NCI-H1436 treated with DMSO at 0.1 percent for 48 hours (cell line): ENCODE data around the gene POP4.
"Not testable (repeated sequence)": the region's sequence is repeated elsewhere in the genome, so short reads cannot be mapped to it uniquely, and the experiment has no call there.

ENCODE experiments used
- DNase-seq: peaks from one replicate; lab custom pipeline; 2025; lab: John Stamatoyannopoulos, UW

Gene POP4

DNA sequence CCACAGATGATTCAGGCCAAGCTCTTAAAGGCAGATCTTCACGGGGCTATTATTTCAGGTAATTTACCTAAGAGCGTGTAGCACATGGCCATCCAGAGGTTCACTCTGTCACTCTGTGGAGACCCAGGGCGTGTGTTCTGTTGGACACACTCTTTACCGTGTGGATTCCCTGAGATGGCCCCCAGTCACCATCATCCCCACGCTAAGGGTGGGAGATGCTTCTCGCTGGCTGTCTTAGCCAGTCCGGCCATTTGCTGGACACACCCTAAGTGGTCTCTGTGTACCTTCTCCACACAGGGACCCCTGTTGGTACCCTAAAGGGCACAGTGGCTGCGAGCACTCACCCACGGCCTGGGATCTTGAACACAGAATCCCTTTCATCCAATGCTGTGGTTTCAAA, 6.0 kb downstream of the POP4 start:
- no peak for DNase-seq

DNA sequence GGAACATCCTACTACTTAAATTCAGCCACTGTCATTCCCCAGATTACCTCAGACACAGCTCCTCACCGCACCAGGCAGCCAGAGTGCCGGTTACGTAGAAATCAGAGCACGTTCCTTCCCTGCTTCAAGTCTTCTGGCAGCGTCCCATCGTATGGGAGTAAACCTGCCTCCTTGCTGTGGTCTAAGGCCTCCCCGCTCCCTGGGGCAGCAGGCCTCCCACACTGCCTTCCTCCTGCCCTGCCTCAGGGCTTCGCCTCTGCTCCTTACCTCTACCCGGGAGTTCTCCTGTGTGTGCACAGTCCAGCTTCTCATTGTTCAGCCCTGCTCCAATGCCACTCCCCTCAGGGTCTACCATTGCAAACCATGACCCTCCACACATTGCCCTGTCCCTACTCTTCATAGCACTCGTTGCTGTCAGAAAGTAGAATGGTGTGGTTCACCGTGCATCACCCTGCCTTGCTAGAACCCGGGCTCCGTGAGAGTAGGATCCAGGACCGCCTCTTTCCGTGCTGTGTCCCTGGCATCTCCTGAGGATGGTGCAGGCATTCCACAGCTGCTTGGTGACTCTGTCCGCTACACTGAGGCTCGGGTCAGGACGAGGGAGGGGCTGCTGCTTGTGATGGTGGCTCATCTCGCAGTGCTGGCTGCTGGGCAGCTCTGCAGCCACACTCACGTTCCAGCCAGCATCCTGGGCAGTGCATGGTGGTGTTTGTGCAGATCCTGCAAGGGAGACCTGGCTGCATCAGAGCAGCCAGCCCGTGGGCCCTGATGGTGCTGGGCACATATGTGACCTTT, 6.9 kb downstream of the POP4 start:
- DNase-seq = no peak

DNA sequence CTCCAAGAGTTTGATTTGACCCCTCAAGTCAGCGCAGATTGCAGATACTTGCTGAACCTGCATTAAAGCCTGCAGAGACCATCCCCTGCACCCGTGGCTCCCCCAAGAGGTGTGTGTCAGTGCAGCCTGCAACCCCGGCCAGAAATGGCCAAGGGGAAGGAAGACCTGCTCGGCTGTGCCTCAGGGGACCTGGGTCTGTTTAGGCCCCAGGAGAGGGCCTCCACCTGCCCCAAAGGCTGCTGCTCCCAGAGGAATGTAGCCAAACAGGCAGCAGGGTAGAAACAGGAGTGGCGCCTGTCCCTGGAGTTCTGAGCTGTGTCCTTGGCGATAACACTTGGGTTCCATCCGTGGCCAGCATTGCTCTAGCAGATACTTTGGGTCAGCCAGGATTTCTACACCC, 8.0 kb downstream of the POP4 start:
- DNase-seq = no peak

DNA sequence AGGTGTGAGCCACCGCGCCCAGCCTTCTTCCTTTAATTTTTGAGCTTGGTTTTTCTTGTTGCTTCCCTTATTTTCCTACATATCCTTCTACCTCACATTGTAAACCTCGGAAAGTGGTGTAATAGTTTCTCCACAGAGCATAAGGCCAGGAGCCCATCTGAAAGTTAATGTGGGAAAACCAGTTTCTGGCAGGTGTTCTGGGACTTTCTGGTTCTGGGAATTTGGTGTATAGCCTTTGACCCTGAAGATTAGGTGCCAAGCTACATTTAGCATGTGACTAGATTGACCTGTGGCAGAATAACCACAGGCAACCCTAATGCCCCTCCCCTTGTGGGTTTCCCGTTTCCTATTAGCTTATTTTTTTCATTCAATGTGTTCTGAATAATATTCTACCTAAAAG, 8.7 kb downstream of the POP4 start:
- no peak for DNase-seq

DNA sequence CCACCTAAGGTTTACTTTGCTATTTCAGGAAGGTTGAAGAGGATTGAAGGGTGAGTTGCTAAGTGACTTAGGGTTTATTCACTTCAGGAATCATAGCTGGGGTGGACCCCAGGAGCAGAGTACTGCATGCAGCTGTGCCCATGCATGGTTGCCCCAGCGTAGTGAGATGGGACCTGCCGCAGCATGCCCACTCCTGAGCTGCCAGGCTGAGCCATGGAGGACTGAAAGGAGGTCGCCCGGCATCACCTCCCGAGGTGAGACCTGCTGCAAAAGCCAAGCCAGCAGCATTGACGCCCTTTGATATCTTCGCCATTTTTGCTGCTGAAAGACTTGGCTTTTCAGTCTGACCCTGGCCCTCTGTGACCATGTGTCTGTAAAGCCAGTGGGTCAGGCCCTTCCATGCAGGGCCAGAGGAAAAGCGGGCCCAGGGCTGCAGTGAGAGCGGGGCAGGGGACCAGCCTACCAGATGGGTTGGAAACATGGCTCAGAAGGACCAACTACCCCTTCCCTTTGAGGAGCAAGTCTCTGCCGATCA, 9.9 kb downstream of the POP4 start:
- no peak for DNase-seq

DNA sequence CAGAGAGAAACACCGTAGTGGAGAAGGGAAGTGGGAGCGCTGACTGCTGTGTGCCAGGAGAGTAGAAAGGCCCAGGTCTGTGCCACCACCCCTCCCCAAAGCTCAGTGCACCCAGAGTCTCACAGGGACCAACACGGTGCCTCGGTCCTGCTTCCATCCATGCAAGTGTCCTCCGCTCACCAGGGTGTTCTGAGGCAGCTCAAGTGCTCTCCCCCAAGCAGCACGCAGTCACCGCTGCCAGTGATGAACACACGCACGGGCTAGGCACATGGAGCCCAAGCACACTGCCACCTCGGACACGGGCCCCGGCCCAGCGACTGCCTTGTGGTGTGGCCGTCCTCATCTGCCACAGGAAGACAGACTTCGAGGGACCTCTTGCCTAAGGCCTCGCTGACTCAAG, 10.5 kb downstream of the POP4 start:
- no peak for DNase-seq

DNA sequence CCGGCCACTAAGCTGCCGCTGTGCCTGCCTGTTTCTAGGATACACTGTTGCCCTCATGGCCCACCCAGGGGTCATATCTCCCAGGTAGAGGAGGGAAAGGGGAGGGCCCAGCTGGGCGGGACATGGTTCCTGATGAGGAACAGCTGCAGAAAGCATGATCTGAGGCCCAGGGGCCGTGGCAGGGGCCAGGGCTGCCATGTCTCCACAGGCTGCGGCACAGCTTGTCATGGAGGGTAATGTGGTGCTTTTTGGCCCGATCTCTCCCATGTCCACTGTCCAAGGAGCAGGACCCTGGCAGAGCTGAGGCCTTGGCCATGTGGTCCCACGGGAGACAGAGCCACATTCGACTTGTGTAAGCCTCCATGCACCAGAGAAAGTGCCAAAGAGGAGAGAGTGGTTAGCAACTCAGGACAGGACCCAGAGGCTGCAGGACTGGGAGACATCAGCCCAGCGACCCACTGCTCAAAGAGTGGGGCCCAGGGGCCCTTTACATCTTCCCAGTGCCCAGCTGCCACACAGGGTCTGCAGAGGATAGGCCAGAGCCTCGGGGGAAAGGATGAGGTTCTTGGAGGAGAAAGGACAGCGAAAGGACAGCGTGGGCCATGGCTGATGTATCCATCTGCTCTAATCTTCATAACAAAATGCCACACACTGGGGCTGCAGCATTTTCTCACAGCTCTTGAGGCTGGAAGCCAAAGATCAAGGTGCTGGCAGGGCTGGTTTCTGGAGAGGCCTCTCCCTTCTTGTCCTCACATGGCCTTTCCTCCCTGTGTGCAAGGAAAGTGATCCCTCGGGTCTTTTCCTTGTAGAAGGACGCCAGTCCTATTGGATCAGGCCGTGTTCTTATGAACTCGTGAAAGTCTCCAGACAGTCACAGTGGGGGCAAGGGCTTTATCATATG, 11.5 kb downstream of the POP4 start:
- no peak for DNase-seq

DNA sequence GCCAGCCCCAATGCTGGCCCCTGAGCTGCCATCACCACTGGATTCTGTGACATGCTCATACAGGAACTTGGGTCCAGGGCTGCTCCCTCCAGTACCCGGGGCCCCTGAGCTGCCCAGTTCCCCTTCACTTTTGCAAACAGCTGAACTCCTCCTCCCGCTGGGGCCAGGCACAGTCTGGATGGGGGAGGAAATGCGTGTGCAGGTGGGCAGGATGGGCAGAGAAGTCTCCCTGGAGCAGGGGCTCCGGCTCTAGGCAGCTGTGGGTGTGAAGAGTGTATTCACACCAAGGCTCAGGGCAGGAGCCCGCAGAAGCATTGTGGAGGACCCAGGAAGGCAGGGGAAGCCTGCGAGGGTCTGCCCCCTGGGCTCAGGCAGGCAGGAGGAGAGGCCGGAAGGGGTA, 12.4 kb downstream of the POP4 start:
- DNase-seq = no peak

DNA sequence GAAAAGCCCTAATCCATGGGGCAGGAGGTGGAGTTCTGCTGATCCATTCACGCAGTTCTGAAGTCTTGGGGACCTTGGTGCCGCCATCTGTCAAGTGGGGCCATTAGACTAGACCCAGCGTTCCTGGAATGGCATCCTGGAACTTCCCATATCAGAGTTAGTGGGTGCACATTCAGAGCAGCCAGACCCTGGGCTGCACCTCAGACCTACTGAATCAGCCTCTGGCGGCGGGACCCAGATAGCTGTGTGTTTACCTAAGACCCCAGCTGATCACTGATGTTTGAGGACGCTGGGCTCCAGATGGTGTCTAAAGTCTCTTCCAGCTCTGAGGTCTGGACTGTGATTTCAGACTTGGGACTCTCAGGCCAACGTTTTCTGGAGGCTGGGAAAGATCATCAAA, 12.8 kb downstream of the POP4 start:
- no peak for DNase-seq

DNA sequence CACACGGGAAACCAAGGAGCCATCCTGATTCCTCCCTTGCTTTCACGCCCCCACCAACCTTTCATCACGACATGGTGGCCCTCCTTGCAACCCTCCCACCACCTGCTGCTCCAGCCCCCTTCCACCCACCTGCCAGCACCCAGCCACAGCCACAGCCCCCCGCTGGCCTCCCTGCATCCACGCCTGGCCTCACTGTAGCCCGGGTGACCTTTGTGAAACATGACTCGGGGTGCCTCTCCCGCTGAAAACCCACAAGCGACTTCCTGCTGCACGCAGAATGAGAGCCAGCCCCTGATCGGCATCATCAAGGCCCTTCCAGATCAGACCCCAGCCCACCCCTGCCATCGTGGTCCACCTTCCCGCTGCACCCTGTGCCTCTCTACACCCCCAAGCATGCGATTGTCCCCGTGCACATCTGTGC, 14.9 kb downstream of the POP4 start:
- no peak for DNase-seq

DNA sequence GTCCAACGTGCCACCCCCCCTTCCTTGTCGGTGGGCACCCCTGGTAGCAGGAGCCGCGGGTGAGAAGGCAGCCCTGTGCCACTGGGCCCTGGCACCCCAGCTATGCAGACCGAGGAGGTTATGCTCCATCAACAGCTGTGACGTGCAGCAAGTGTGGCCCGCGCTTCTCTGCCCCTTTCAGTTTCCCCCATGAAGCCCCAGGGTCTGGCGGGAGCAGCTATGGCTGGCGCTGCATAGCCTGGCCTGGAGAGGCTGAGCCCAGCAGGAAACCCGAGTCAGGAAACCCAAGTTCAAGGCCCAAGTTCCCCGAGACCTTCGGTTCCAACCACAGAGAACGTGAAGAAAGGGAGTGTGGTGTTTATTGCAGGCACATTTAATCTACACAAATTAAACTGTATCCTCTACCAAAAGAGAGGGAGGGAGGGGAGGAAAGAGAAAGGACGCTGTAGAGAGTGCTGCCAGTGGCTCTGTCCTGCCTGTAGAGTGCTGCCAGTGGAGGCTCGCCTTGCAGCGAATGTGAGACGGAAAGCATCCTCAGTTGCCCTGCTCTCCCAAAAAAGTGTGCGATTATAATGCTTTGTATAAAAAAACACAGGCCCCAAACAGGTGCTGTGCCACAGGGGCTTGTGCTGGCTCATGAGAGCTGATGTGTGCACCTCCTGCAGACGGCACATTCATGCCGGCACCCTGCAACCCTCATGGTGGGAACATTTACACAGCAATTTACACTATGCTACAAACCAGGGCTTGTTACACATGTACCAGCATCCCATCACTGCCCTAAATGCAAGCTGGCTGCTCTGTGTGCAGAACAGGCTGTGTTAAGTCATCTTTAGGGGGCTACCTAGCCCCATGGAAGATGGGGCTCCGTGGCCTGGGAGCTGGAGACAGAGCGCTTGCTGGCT, 16.3 kb downstream of the POP4 start:
- no peak for DNase-seq

DNA sequence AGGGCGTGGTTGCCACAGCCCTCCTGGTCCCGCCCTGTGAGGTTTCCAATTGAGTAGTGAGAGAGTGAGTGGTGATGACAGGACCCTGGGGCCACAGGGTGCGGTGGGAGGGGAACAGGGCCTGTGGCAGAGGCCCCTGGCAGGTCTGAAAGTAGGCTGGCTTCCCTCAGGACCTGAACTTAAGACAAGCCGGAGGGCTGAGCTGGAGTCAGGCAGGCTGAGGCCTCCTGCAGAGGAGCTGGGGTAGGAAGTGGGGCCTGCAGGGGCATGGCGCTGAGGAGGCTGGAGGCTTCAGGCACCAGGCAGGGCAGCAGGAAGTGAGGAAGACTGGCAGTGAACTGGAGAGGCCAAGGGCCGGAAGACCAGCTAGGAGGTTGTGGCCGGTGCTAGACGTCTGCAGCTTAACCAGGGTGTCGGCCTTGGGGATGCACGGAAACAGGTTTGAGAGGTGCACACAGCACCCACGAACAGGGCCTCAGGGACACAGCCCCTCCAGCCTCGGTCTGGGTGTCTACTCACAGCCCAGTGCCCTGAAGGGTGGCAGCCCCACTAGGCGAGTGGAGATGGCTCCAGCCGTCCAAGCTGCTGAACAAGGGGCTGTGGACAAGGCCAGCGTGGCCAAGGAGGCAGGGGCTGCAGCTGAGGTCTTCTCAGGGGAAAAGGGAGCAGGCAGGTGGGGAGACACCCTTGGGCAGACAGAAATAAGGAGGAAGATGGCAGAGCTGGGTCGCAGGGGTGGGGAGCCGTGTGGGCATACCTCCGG, 17.8 kb downstream of the POP4 start:
- DNase-seq = no peak

DNA sequence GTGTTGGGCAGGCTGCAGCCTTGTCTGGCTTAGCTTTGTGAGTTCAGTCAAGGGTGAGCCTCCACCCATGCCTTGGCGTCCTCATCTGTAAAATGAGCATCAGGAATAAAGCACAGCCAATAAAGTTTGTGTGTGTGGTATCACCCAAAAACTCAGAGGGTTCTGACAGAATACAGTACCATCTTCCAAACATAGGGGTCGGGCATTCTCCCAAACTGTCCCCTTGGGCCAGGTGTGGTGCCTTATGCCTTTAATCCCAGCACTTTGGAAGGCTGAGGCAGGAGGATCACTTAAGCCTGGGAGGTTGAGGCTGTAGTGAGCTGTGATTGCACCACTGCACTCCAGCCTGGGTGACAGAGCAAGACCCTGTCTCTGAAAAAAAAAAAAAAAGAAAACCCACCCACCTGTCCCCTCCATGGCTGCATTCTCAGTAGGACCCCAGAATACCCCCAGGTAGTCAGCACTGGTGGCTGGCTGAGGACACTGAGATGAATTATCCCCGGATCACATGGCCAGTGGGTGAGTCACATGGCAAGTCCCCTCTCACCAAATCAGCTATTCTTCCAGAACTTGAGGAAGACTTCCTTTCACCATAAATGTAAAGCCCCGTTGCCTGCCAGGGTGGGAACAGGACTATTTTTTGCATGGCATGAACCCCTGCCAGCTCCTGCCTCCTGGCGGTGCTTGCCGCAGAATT, 18.6 kb downstream of the POP4 start:
- no peak for DNase-seq

DNA sequence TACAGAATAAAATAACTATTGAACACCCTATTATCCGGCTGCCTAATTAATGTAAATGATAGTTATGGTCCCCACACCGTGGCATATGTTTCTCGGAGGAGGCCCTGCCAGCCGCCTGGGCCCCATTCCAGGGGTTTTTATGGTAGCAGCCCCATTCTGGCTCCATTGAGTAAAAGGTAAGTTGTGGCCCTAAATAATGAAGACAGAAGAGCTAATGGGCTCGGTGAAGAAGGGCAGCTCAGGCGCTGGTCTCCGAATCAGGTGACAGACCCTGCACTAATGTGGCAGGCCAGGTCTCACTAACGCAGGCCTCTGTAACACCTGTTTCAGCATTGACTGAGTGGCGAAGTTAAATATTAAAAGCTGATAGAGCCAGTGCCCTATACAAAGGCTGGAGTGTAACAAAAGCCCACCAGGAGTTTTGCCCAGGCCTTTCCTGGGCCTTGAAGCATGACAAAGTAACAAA, 19.1 kb downstream of the POP4 start:
- no peak for DNase-seq

DNA sequence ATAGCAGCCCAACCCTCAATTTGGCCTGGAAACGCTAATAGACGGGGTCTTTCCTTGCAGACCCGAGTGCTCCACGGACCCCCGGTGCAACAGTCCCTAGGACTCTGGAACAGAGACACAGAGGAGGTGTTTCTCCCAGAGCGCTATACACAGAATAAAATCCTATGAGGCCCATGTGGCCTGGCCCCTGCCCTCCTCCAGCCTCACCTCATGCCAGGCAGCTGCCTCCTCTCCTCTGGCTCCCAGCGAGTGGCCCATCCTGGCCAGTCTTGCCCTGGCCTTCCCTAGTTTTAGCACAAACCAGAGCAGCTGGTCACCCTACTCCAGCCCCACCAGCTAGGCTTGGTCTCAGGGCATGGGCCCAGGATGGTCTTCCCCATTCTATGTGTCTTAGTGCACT, 20.3 kb downstream of the POP4 start:
- no peak for DNase-seq

DNA sequence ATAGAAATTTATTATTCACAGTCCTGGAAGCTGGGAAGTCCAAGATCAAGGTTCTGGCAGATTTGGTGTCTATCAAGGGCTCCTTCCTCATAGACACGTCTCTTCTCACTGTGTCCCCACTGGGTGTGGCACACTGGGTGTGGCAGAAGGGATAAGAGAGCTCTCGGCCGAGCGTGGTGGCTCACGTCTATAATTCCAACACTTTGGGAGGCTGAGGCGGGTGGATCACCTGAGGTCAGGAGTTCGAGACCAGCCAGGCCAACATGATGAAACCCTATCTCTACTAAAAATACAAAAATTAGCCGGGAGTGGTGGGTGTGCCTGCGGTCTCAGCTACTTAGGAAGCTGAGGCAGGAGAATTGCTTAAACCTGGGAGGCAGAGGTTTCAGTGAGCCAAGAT, 20.7 kb downstream of the POP4 start:
- not testable (repeated sequence) for DNase-seq

DNA sequence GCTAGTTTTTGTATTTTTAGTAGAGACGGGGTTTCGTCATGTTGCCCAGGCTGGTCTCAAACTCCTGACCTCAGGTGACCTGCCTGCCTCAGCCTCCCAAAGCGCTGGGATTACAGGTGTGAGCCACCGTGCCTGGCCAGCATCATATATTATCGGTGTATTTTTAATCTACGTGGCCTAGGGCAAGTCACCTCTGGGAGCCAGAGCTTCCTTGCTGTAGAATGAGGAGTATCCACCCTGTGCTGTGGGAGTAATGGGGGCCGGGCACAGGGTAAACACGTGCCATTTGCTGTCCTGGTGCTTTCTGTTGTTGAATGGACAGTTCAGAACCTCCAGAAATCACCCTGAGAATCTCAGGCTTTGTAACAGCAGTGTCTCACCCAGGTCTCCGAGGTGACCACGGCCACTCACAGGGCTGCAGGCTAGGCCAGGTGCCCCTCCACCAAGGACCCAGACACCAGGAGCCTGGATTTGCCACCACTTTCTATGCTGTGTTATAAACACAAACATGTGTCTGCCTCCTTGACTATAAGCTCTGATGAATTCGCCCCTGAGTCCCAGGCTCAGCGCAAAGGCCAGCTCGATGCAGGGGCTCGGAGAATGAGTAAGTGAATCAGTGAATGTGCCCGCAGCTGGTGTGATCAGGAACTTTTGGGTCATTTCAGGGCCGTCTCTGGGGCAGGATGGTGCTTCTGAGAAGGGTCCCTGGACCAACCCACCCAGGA, 22.7 kb downstream of the POP4 start:
- DNase-seq = no peak

DNA sequence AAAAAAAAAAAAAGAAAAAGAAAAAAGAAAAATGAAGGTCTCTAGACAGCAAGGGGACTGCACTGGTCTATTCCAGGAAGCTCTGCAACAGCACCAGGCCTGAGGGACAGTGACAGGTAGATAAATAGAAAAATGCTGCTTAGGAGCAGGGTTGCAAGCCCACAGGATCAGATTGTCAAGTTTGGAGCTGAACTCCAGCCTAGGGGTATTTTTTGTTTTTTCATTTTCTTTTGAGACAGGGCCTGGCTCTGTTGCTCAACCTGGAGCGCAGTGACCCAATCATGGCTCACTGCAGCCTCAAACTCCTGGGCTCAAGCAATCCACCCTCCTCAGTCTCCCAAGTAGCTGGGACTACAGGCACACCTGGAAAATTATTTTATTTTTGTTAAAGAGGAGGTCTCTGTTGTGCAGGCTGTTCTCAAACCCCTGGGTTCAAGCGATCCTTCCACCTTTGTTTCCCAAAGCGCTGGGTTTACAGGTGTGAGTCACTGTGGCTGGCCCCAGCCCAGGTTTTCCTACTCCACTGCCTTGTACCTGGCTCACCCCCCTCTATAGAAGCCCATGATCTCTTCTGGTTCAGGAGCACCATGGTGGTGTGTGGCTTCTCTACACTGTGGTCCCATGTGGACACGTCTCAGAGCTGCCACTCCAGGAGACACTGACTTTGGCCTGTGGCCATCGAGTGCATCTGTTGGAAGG, 23.9 kb downstream of the POP4 start:
- no peak for DNase-seq

DNA sequence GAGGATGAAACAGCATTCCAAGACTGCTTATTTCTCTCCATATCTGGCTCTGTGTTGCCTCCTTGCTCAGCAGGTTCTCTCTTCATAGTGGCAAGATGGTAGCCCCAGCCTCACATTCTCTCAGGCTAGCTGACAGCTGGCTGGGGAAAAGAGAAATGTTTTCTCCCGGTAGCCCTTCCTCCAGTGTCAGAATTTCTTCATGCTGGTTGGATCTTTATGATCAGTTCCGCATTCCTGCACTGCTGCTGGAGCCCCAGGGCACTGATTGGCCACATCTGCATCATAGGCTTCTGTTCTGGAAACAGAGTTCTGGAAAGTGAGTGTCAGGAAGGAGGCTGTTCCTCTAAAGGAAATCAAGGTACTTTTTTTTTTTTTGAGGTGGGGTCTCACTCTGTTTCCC, 24.6 kb downstream of the POP4 start:
- DNase-seq = no peak
